ENCODE measurements around the gene TLK1. TPM values are rescaled to one million over a fixed set of nuclear protein-coding genes. Genes with fewer than 3 reads are reported as not detected.
"Not testable (repeated sequence)": the region's sequence is repeated elsewhere in the genome, so short reads cannot be mapped to it uniquely, and the experiment has no call there.

TLK1 gene
- total RNA-seq, 1 experiment from 2014 or later, result 10.1 TPM

DNA sequence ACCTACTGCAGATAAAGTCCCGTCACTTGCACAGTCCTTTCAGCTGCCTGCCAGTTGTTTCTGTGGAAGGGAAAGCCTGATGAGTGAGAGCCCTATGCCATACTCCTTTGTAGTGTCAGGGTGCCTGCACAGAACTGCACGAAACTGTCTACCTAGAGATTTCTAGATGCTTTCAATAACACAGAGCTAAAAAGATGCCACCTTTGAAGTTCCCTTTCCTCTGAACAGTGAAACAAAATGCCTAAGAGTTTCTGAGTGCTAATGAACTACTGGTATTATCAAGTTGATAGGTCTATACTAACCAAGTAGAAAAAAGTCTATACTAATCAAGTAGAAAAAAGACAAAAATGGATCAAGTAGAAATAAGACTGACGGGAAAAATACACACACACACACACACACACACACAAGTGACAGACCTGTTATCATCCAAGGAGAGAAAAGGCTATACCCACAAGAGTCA is 79.0 kb downstream of the TLK1 start:
- H3K9ac ChIP-seq (ENCODE audit: low read length), result no peak overlapping the region
- H3K4me3 ChIP-seq (ENCODE audit: low read length), result no peak overlapping the region
- H3K4me2 ChIP-seq (ENCODE audit: low read length), result no peak overlapping the region
- BruUV-seq (replicated peaks), result no TSS peak
- H3K27ac ChIP-seq (ENCODE audit: low read length), result no peak overlapping the region
- CTCF ChIA-PET, result no interaction called here
- no peaks in the 10 kb centered on the region for H3K9me2 ChIP-seq (replicated peaks; ENCODE audit: low read length)
- no peaks in the 10 kb centered on the region for H3K27me3 ChIP-seq (ENCODE audit: low read length)
- H3K79me2 ChIP-seq (ENCODE audit: low read length), result peaks cover 39% of the 10 kb centered on the region
- H2AFZ ChIP-seq (ENCODE audit: low read length), result no peak overlapping the region
- no peaks in the 10 kb centered on the region; the same call in 1 of the 2 replicates for H3K36me3 ChIP-seq (ENCODE audit: low read depth, low read length)
- no peaks in the 10 kb centered on the region for H3K4me1 ChIP-seq (ENCODE audit: insufficient read depth, low read length)
- TF ChIP-seq EZH2phosphoT487 (IDR thresholded peaks at IDR 0.05; ENCODE audit: borderline replicate concordance, low read length) (no peak), EZH2 (IDR thresholded peaks at IDR 0.05; ENCODE audit: low read length, unreplicated experiment) (no peak)
- TF ChIP-seq, protein P1, sequence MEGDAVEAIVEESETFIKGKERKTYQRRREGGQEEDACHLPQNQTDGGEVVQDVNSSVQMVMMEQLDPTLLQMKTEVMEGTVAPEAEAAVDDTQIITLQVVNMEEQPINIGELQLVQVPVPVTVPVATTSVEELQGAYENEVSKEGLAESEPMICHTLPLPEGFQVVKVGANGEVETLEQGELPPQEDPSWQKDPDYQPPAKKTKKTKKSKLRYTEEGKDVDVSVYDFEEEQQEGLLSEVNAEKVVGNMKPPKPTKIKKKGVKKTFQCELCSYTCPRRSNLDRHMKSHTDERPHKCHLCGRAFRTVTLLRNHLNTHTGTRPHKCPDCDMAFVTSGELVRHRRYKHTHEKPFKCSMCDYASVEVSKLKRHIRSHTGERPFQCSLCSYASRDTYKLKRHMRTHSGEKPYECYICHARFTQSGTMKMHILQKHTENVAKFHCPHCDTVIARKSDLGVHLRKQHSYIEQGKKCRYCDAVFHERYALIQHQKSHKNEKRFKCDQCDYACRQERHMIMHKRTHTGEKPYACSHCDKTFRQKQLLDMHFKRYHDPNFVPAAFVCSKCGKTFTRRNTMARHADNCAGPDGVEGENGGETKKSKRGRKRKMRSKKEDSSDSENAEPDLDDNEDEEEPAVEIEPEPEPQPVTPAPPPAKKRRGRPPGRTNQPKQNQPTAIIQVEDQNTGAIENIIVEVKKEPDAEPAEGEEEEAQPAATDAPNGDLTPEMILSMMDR (conservative IDR thresholded peaks at IDR 0.05; ENCODE audit: low read depth, low read length), result no peak
- H3K9me3 ChIP-seq (ENCODE audit: low read length), result no peaks in the 10 kb centered on the region
- DNase-seq (no peak), ATAC-seq (no peak)
- POLR2A ChIA-PET (ENCODE audit: unreplicated experiment), result no interaction called here
- intact Hi-C loops (cut with micrococcal nuclease), result no loop called here
- H3F3A ChIP-seq (ENCODE audit: low read length, unreplicated experiment), result no peaks in the 10 kb centered on the region
- peaks cover 5% of the 10 kb centered on the region; the same call in 1 of the 2 replicates for H4K20me1 ChIP-seq (ENCODE audit: low read length)

DNA sequence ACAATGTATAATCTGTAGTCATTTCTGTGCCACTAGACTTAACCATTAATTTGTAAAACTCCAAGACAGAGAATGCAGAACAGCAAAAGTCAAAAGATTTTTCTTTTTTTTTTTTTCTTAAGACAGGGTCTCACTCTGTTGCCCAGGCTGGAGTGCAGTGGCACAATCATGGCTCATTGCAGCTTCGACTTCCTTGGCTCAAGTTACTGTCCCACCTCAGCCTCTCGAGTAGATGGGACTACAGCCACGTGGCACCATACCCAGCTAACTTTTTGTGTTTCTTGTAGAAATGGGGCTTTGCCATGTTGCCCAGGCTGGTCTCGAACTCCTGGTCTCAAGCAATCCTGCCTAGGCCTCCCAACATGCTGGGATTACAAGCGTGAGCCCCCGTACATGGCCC is 80.1 kb downstream of the TLK1 start:
- CTCF ChIA-PET, result no interaction called here
- Histone ChIP-seq H3K79me2 (ENCODE audit: low read length) (peaks cover 29% of the 10 kb centered on the region), H3K9ac (ENCODE audit: low read length) (no peak overlapping the region), H3F3A (ENCODE audit: low read length, unreplicated experiment) (no peaks in the 10 kb centered on the region), H3K27ac (ENCODE audit: low read length) (no peak overlapping the region), H3K27me3 (ENCODE audit: low read length) (no peaks in the 10 kb centered on the region), H3K9me2 (replicated peaks; ENCODE audit: low read length) (no peaks in the 10 kb centered on the region), H3K9me3 (ENCODE audit: low read length) (no peaks in the 10 kb centered on the region), H4K20me1 (ENCODE audit: low read length) (peaks cover 5% of the 10 kb centered on the region; the same call in 1 of the 2 replicates), H3K4me1 (ENCODE audit: insufficient read depth, low read length) (no peaks in the 10 kb centered on the region), H3K4me3 (ENCODE audit: low read length) (no peak overlapping the region), H3K4me2 (ENCODE audit: low read length) (no peak overlapping the region), H3K36me3 (ENCODE audit: low read depth, low read length) (no peaks in the 10 kb centered on the region; the same call in 1 of the 2 replicates), H2AFZ (ENCODE audit: low read length) (no peak overlapping the region)
- no TSS peak for BruUV-seq (replicated peaks)
- POLR2A ChIA-PET (ENCODE audit: unreplicated experiment), result no interaction called here
- no peak for DNase-seq
- intact Hi-C loops (cut with micrococcal nuclease), result no loop called here
- TF ChIP-seq EZH2 (IDR thresholded peaks at IDR 0.05; ENCODE audit: low read length, unreplicated experiment) (no peak), EZH2phosphoT487 (IDR thresholded peaks at IDR 0.05; ENCODE audit: borderline replicate concordance, low read length) (no peak)
- TF ChIP-seq, protein P1 (conservative IDR thresholded peaks at IDR 0.05; ENCODE audit: low read depth, low read length), result no peak
- no peak for ATAC-seq

DNA sequence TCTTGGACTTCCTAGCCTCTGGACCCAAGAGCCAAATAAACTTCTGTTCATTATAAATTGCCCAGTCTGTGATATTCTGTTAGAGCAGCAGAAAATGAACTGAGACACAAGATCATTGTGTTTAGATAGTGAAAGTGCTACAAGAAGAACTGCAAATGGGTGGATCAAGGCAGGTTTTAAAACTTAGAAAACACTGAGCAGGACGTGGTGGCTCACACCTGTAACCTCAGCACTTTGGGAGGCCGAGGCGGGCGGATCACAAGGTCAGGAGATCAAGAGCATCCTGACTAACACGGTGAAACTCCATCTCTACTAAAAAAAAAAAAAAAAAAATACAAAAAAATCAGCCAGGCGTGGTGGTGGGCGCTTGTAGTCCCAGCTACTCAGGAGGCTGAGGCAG is 84.3 kb downstream of the TLK1 start:
- CTCF ChIA-PET; H3K4me1 ChIP-seq (ENCODE audit: insufficient read depth, low read length); ATAC-seq; H3K36me3 ChIP-seq (ENCODE audit: low read depth, low read length); H3F3A ChIP-seq (ENCODE audit: low read length, unreplicated experiment); H3K9ac ChIP-seq (ENCODE audit: low read length); H3K4me3 ChIP-seq (ENCODE audit: low read length); H2AFZ ChIP-seq (ENCODE audit: low read length); POLR2A ChIA-PET (ENCODE audit: unreplicated experiment); H3K9me2 ChIP-seq (replicated peaks; ENCODE audit: low read length); H4K20me1 ChIP-seq (ENCODE audit: low read length); DNase-seq; H3K9me3 ChIP-seq (ENCODE audit: low read length); H3K4me2 ChIP-seq (ENCODE audit: low read length); H3K79me2 ChIP-seq (ENCODE audit: low read length); H3K27ac ChIP-seq (ENCODE audit: low read length); BruUV-seq (replicated peaks); intact Hi-C loops (cut with micrococcal nuclease); H3K27me3 ChIP-seq (ENCODE audit: low read length): not testable (repeated sequence)
